Endothelial cell of umbilical vein (primary cell): Measurements from ENCODE around the gene MACO1. TPM values are rescaled to one million over a fixed set of nuclear protein-coding genes. Genes with fewer than 3 reads are reported as not detected.
"Not testable (repeated sequence)": the region's sequence is repeated elsewhere in the genome, so short reads cannot be mapped to it uniquely, and the experiment has no call there.

Experiments used
- BruUV-seq: library from RNA; stranded (reverse); fragments of 400-500 nt; replicated peaks from 2 replicates; lab custom pipeline; 2021; lab: Mats Ljungman, UMichigan
- CTCF ChIA-PET: fragments of 300-600, 350-600 bp; sonication (Branson Sonifier 250); formaldehyde crosslinking; loops from one replicate; lab custom pipeline; 2021; ENCODE audit warnings: antibody characterized with exemption, inconsistent platforms; lab: Charles Lee
- POLR2A ChIA-PET: fragments of 300-600, 350-600 bp; sonication (Branson Sonifier 250); formaldehyde crosslinking; loops from one replicate; lab custom pipeline; 2021; ENCODE audit warnings: antibody characterized with exemption, inconsistent platforms; lab: Charles Lee
- DNase-seq: peaks from one replicate; pipeline ENCODE4 v3.0.0-alpha.2; 2011; ENCODE audit warnings: low read depth, low spot score
- FAIRE-seq: peaks from 2 replicates; lab custom pipeline; 2011; peaks lifted over from hg19 to GRCh38; lab: Jason Lieb, UNC
- H2AFZ ChIP-seq: 2 replicates; pipeline ENCODE4 v1.6.0; 2012; ENCODE audit warnings: low read depth, low read length, control low read depth, inconsistent platforms
- H3K27ac ChIP-seq: 2 replicates; pipeline ENCODE4 v1.5.1; 2011; ENCODE audit warnings: low read depth, mild to moderate bottlenecking, control low read depth, low read length, moderate library complexity; ENCODE audit not compliant: insufficient read depth
- H3K27me3 ChIP-seq, 2 experiments: 2 replicates each; pipeline versions ENCODE4 v1.6.0 to v1.6.1; 2011; ENCODE audit warnings: low read length in 2 of 2, mixed read lengths in 1 of 2; ENCODE audit not compliant: control insufficient read depth in 2 of 2, insufficient read depth in 2 of 2
- H3K36me3 ChIP-seq, 2 experiments: 2 replicates in 1 of 2; 3 replicates in 1 of 2; pipeline ENCODE4 v1.5.1; 2011; ENCODE audit warnings: low read length in 2 of 2, mild to moderate bottlenecking in 1 of 2, moderate library complexity in 1 of 2; ENCODE audit not compliant: control insufficient read depth in 2 of 2, insufficient read depth in 2 of 2; ENCODE audit errors: extremely low read depth in 1 of 2
- H3K4me1 ChIP-seq: 3 replicates; pipeline ENCODE4 v1.5.1; 2011; ENCODE audit warnings: mild to moderate bottlenecking, low read length; ENCODE audit not compliant: control insufficient read depth, insufficient read depth; ENCODE audit errors: extremely low read depth
- H3K4me2 ChIP-seq: 2 replicates; pipeline ENCODE4 v1.6.1; 2011; ENCODE audit warnings: low read length, control low read depth, mixed read lengths; ENCODE audit not compliant: insufficient read depth
- H3K4me3 ChIP-seq, 3 experiments: fragments of 200-600 bp in 1 of 3; sonication (generic), shearing (Covaris generic) in 1 of 3; replicated peaks in 1 of 3; 2 replicates each; pipeline ENCODE4 v1.5.1; 2011 to 2016; ENCODE audit warnings: control low read depth in 3 of 3, low read length in 3 of 3, mild to moderate bottlenecking in 2 of 3, inconsistent platforms in 1 of 3, low read depth in 1 of 3, moderate library complexity in 1 of 3; ENCODE audit not compliant: insufficient read depth in 1 of 3
- H3K79me2 ChIP-seq: 2 replicates; pipeline ENCODE4 v1.6.0; 2012; ENCODE audit warnings: low read length, inconsistent platforms; ENCODE audit not compliant: control insufficient read depth, insufficient read depth
- H3K9ac ChIP-seq: replicated peaks from 2 replicates; pipeline ENCODE3; 2011; ENCODE audit warnings: low read length, control low read depth; ENCODE audit not compliant: insufficient read depth; ENCODE audit errors: extremely low read depth
- H3K9me1 ChIP-seq: replicated peaks from 3 replicates; pipeline ENCODE4 v1.6.0; 2011; ENCODE audit warnings: mild to moderate bottlenecking, low read length; ENCODE audit not compliant: control insufficient read depth, insufficient read depth; ENCODE audit errors: extremely low read depth
- H3K9me3 ChIP-seq: replicated peaks from 2 replicates; pipeline ENCODE4 v1.5.1; 2012; ENCODE audit warnings: low read length, inconsistent platforms; ENCODE audit not compliant: control insufficient read depth, insufficient read depth
- H4K20me1 ChIP-seq: replicated peaks from 2 replicates; pipeline ENCODE3; 2011; ENCODE audit warnings: mild to moderate bottlenecking, low read length; ENCODE audit not compliant: control insufficient read depth, insufficient read depth; ENCODE audit errors: extremely low read depth
- dilution Hi-C: fragments of 300-500 bp; cut with MboI; formaldehyde crosslinking; loops from one replicate; pipeline ENCODE4 v1.15.0; 2019; ENCODE audit warnings: low sequenced_read_pairs; ENCODE audit not compliant: extremely low pct_ligation_motif_present
- intact Hi-C: fragments of 100-400 bp; cut with micrococcal nuclease; formaldehyde crosslinking; loops from one replicate; pipeline ENCODE4 v1.10.0; 2022
- polyA plus RNA-seq, 4 experiments: library from polyadenylated mRNA; depleted of rRNA in 3 of 4; stranded (reverse) in 3 of 4; unstranded in 1 of 4; fragments of >200 nt; gene quantifications; 2 replicates each; pipeline versions ENCODE4 v1.2.1 to v1.2.3, GENCODE V29; 2011 to 2012; ENCODE audit warnings: missing spikeins in 1 of 4
- total RNA-seq: library from RNA; stranded (reverse); gene quantifications from 2 replicates; pipeline ENCODE4 v1.2.3, GENCODE V29; 2021

The MACO1 gene
- total and polyA plus RNA-seq, 2 donors (not counting 3 experiments of a cell fraction or from before 2014, with no cell fraction given) = 7.7 to 24.4 TPM

- BruUV-seq, H3K9me1 ChIP-seq, dilution Hi-C loops, intact Hi-C loops, H3K79me2 ChIP-seq, H2AFZ ChIP-seq, H3K9ac ChIP-seq, POLR2A ChIA-PET, H3K4me2 ChIP-seq, CTCF ChIA-PET, H3K9me3 ChIP-seq, H3K4me3 ChIP-seq, H3K27ac ChIP-seq, H3K36me3 ChIP-seq, DNase-seq, H3K4me1 ChIP-seq, H4K20me1 ChIP-seq, H3K27me3 ChIP-seq: not testable (repeated sequence)
- FAIRE-seq = peak; percentile 67
Measured at GRCh38 chr1:25419339-25419738, 11.4 kb upstream of the MACO1 start.

- H3K4me2 ChIP-seq, H4K20me1 ChIP-seq, H3K4me1 ChIP-seq, H3K27ac ChIP-seq, H3K36me3 ChIP-seq, BruUV-seq, H3K79me2 ChIP-seq, H3K9ac ChIP-seq, DNase-seq, dilution Hi-C loops, POLR2A ChIA-PET, H3K27me3 ChIP-seq, H3K9me3 ChIP-seq, intact Hi-C loops, H3K4me3 ChIP-seq, FAIRE-seq, H3K9me1 ChIP-seq, H2AFZ ChIP-seq, CTCF ChIA-PET: not testable (repeated sequence)
Measured at GRCh38 chr1:25420715-25421114, 10.0 kb upstream of the MACO1 start, which contains the start of gene RHCE. Gene RHCE, minus strand, starts transcription at chr1:25420825. Its CDS starts 39 bp downstream, at chr1:25420786.

- H3K27ac ChIP-seq, H3K4me1 ChIP-seq, H2AFZ ChIP-seq, BruUV-seq, H3K4me2 ChIP-seq, DNase-seq, H3K4me3 ChIP-seq, intact Hi-C loops, H3K9me1 ChIP-seq, dilution Hi-C loops, CTCF ChIA-PET, POLR2A ChIA-PET, H4K20me1 ChIP-seq, H3K36me3 ChIP-seq, H3K27me3 ChIP-seq, H3K9ac ChIP-seq, FAIRE-seq, H3K9me3 ChIP-seq, H3K79me2 ChIP-seq: not testable (repeated sequence)
Measured at GRCh38 chr1:25423206-25423605, 7.5 kb upstream of the MACO1 start.
